Hematopoietic multipotent progenitor cell treated with erythropoietin and hydrocortisone succinate and interleukin-3 and kit ligand, for 6 days (in vitro differentiated cells): ENCODE measurements around the gene ABCA13.
"Not testable (repeated sequence)": the region's sequence is repeated elsewhere in the genome, so short reads cannot be mapped to it uniquely, and the experiment has no call there.

ENCODE experiments used
- DNase-seq: peaks from one replicate; pipeline ENCODE4 v3.0.0-alpha.2; 2015

Gene ABCA13

GRCh38 chr7:48171202-48171601 lies at the start of gene ABCA13:
Gene ABCA13 (plus strand): TSS chr7:48171458. CDS start chr7:48171484, 26 bp downstream.
- DNase-seq = peak; percentile 19

DNA sequence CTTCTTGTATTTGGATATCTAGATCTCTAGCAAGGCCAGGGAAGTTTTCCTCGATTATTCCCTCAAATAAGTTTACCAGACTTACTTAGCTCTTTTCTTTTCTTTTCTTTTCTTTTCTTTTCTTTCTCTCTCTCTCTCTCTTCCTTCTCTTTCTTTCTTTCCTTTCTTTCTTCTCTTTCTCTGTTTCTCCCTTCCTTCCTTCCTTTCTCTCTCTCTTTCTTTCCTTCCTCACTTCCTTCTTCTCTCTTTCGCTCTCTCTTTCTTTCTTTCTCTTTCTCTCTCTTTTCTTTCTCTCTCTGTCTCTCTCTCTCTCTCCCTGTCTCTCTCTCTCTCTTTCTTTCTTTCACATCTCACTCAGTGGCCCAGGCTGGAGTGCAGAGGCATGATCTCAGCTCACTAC lies 45.2 kb upstream of the ABCA13 start:
- no peak for DNase-seq

DNA sequence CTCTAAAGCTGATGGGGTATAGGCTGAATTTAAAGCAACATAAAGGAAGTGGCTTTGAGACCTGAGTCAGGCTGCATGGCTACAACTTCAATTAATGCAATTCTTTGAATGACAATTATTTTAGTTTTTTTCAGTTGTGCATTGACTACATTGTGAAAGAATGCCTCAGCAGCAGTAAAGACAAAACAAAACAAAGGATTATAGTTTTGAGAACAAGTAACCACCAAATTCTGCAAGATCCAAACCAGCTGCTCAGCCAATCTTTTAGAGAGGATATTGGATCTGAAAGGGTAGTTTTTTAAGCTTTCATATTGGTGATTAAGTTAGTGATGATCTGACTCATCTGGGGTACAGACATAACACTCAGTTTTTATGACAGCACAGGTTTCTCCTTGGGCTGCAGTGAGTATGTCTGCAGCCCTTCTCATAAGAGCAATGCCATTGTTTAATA lies 40.6 kb upstream of the ABCA13 start:
- DNase-seq = no peak

DNA sequence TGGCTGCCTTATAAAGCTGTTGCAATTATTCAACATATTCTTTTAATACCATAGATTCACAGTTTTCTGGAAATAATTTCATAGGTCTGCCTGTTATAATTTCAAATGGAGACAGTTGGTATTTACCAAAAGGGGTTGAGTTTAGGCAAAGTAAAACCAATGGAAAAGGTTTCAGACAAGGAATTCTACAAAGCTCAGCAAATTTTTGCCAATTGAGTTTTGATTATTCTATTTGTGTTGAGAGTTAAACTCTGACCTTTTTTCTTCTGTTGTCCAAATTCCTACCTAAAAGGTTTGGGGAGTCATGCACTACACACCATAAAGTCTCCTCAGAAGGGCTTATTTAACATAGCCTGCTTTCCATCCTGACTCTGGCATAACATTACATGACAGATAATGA lies 38.5 kb upstream of the ABCA13 start:
- no peak for DNase-seq

- DNase-seq = peak; percentile 6
These were observed 31.8 kb upstream of the ABCA13 start for GRCh38 chr7:48139459-48139858.

GRCh38 chr7:48140001-48140681 lies 31.1 kb upstream of the ABCA13 start:
- no peak for DNase-seq

GRCh38 chr7:48141521-48141920 lies 29.7 kb upstream of the ABCA13 start:
- DNase-seq = no peak

GRCh38 chr7:48144291-48144768 lies 26.9 kb upstream of the ABCA13 start:
- no peak for DNase-seq

- no peak for DNase-seq
These were observed 24.1 kb upstream of the ABCA13 start for GRCh38 chr7:48147078-48147591.

DNA sequence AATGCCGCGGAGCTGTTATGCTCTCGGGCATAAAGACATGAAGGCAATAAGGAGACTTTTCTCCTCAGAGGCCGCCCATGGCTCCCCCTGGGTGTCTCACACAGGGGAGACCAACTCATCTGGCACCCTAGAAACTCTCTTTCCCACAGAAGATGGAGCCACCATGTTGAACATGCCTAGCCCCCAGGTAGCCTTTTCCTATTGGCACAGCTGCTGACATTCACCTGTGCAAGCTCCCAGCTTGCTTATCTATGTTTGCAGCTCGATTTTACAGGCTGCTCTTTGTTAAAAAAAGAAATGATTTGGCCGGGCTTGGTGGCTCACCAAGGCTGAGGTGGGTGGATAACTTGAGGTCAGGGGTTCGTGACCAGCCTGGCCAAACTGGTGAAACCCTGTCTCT lies 23.6 kb upstream of the ABCA13 start:
- DNase-seq = not testable (repeated sequence)

DNA sequence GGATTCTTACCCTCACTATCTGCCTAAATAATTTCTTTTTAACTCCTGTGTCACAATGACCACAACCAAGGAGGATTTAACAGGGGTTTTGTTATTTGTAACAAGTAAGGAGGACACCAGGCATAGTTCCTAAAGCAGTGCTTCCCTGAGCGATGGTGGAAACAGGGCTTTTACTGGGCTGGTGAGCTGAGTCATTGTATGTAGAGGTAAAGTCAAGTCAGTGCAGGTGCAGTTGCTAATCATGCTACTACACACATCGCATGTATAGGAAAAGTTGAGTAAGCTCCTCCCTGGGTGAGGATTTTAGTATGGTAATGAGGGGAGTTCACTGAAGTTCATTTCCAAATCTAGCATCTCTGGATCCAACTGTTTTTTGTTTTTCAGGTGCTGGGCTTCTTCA lies 22.9 kb upstream of the ABCA13 start:
- no peak for DNase-seq

- DNase-seq = no peak
These were observed 22.2 kb upstream of the ABCA13 start for GRCh38 chr7:48149058-48149457.

DNA sequence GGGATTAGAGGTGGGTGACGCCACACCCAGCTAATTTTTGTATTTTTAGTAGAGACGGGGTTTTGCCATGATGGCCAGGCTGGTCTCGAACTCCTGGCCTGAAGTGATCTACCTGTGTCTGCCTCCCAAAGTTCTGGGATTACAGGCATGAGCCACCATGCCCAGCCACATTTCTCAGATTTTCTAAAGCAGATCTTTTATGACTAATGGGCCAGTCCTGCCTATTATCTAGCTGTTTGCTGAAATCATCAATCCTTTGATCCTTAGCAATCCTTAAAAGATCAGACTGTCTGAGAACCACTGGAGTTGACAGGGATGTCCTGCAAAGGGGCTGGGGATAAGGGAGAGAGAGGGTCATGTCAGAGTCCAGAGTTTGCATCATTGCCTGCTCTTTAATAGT lies 21.2 kb upstream of the ABCA13 start:
- no peak for DNase-seq

- DNase-seq = peak; percentile 35
These were observed 16.4 kb upstream of the ABCA13 start for GRCh38 chr7:48154792-48155413.

DNA sequence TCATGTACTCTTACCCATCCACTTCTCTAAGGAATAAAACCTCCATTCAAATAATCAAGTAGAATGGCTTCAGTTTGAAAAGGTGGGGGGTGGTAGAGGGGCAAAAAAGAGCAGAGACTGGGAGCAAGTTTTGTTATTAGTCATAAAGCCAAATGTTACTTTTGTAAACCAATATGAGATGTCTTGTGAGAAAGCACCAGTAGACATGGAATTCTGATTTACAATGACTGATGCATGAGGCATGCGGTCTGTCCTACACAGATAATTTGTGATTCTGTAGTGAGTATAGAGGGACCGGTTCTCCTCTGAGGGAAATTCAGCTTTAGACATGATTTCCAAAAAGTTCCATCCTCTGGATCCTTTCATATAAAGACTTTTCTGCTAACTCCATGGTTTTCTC lies 12.9 kb upstream of the ABCA13 start:
- no peak for DNase-seq

- no peak for DNase-seq
These were observed 9.7 kb upstream of the ABCA13 start for GRCh38 chr7:48161407-48162125.

DNA sequence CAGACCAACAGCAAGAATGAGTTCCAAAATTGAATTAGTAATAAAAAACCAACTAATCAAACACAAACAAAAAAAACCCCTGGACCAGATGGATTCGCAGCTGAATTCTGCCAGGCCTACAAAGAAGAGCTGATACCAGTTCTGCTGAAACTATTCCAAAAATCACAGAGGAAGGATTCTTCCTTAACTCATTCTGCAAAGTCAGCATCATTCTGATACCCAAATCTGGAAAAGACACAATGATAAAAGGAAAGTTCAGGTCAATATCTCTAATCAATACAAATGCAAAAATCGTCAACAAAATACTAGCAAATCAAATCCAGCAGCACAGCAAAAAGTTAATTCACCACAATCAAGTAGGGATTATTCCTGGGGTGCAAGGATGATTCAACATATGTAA lies 6.1 kb upstream of the ABCA13 start:
- DNase-seq = no peak

DNA sequence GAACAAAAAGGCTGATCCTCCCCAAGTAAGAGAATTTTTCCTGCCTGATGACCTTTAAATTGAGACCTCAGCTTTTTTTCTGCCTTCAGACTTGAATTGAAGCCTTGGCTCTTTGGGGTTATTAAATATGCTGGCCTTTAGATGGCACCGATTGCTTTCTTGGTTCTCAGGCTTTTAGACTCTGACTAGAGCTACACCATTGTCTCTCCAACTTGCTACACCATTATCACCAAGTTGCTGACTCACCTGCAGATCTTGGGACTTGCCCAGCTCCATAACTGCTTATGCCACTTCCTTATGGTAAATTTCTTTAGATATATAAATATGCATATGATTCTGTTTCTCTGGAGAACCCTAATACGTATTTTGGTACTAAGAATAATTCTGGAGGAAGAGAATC lies 3.1 kb upstream of the ABCA13 start:
- peak; percentile 18 for DNase-seq

GRCh38 chr7:48170506-48170905 lies 752 bp upstream of the ABCA13 start:
- peak; percentile 52 for DNase-seq

- no peak for DNase-seq
These were observed 2.1 kb downstream of the ABCA13 start for GRCh38 chr7:48173313-48173712.

DNA sequence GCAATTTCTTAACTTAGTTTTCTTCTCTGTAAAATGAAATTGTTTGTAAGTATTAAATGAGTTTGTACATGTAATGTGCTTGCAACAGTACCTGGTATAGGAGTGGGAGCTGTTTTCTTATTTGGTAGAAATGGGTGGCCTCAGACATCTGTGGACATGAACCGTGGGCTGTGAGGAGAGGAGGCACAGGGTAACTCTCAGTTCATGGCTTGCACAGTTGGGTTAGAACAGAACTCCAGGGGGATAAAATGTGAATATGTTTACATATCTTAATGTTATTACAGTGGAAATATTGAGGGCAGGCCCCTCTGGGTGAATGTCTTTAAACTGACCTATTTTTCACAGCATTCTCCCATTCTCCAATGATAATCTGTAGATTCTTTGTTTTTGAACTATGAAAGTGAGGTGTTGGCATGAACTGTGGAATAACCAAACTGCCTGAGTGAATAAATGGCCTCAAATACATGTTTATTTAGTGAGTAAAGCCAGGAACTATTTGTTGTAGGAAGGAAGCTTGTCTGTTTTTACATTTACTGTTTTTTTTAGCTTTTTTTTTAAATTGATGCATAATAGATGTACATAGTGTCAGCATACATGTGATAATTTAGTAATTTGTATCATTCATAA lies 2.6 kb downstream of the ABCA13 start:
- DNase-seq = no peak

GRCh38 chr7:48175019-48175418 lies 3.8 kb downstream of the ABCA13 start:
- DNase-seq = no peak

DNA sequence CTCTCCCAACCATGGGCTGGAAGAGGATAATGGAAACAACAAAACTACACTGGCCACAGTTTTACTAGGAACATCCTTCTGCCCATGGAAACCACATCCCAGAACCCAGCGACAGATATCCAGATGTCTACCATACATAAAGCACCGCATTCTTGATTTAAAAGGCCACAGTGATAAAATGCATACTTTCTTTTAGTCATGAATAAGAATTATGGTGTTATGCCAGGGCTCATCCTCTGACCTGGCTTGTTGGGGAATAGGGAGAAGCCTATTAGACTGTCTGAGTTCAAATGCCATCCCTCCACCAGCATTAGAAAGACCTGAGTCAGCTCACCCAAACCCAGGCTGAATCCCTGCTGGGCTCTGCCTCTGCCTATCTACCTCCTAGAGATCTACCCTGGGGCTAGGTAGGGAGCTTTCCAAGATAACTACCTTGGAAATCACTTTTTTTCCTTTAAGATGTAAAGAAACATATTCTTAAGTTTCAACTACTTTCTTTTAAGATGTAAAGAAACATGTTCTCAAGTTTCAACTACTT lies 5.2 kb downstream of the ABCA13 start:
- no peak for DNase-seq
